GM19468 (cell line): ENCODE data around the gene SLC35B2.

Experiments used
- ATAC-seq: cut with Tn5 transposase; IDR thresholded peaks from one replicate; pipeline ENCODE4 v1.9.1; 2021; ENCODE audit warnings: mild to moderate bottlenecking, moderate library complexity, moderate number of reproducible peaks; ENCODE audit not compliant: unreplicated experiment; ENCODE audit errors: extremely low read depth

The SLC35B2 gene

DNA sequence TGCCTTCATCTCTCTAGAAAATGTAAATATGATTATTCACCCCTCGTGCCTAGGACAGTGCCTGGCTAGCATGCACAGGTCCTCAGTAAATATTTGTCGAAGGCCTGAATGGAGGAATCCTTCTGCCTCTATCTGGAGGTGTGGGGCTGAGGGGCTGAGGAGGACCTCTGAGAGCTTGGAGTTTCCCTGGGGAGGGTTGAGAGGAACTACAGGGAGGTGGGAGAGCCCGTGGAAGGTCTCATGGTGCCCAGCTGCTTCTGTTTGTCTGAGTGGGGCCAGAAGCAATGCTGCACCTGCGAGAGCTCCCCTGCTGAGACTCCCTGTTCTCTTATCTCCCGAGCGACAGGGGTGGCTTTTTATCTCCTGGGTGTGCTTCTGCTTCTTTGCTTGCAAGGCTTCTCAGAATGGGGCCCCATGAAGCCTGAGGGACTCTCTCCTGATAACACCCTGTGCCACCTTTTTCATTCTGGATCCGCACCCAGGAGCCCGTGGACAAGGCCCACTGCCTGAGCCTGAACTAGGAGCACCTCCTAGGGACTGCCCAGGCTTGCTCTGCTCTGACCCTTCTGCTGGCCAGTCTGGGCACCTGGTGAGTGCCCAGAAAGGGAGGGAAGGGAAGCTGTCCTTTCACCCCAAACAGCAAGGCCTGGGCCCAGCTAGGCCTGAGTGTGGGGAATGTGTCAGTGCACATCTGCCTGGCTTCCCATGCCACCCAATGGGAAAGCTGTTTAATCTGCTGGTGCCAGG lies 31.6 kb downstream of the SLC35B2 start:
- no peak for ATAC-seq

DNA sequence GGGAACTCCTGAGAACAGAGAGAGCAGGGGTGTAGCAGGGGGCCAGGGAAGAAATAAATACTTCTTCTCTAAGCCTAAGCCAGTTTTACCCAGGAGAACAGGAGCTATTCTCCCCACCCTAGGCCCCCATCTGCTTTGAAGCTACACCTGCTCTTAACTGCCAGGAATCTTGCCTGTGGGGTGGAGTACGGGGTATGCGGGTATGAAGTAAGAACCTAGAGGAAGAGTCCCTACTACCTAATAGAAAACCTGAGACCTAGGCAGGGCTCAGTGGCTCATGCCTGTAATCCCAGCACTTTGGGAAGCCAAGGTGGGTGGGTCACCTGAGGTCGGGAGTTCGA lies 32.4 kb downstream of the SLC35B2 start:
- no peak for ATAC-seq

DNA sequence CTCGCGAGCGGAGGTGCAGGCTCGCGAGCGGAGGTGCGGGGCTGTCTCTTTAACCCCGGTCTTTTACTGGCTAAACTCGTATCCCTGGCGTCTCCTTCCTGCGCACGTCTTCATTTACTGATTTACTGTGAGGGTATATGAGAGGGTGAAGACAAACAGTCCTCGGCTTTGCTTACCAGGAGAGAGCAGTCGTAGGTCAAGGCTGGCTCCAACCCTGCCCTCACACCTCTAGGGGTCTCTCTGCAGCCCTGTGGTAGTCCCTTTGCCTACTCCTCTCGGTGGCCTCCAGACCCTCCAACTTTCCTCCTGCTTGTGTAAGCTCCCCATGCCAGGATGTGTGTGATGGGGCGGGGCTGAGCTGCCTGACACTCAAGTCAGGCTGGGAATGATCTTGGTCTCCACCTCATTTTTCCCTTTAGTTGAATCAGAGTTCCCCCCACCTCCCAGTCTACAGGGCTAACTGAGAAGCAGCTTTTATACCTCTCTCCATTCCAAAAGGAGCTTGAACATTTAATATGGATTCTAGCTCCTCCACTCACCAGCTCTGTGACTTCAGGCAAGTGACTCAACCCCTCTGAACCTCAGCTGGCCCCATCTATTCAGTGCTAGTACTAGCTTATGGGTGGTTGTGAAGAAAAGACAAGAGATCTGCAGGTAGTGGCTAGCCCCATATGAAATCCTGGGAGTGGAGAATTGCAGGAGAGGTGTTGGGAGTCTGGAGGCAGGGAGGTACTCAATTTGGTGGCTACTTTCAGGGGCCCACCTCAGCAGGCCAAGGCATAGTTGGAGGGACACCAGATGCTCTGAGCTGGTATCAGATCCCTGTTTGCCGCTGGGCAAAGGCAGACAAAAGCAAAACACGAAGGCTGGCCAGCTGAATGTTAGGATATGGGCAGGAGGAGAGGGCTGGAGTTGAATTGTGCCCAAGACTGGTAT lies 33.0 kb downstream of the SLC35B2 start:
- ATAC-seq, result no peak

DNA sequence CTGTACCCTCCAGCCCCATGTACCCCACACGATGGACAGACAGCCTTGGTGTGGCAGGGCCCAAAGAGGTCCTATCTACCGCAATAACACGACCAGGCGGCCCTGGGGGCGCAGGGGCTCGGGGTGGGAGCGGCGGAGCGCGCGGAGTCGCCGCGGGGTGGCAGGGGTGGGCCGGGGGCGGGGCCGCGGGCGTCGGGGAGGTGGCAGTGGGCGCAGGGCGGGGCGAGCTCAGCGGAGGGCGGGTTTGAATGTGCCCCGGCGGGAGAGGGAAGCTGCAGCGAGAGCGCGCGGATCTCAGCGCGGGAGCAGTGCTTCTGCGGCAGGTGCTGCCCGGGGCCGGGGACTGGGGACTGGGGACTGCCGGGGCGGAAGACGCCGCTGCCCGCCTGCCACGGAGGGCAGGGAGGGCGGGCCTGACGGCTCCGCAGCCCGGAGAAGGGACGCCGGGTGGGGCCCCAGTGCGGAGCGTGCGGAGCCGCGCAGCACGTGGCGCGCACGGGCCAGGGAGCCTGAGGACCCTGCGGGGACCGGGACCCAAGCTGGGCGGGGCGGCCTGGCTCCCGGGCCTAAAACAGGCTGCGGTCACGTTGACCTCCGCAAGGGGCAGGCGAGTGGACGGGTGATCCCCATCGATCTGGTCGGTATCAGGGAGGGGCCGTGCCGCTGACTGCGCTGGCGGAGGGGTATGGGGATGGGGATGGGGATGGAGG lies 33.9 kb downstream of the SLC35B2 start, which contains the start of gene SLC29A1:
Gene SLC29A1 (plus strand): TSS at position 277 of the 710 bp plus-strand sequence. CDS start 3,719 bp downstream, outside the sequence.
- peak; percentile 35 for ATAC-seq

DNA sequence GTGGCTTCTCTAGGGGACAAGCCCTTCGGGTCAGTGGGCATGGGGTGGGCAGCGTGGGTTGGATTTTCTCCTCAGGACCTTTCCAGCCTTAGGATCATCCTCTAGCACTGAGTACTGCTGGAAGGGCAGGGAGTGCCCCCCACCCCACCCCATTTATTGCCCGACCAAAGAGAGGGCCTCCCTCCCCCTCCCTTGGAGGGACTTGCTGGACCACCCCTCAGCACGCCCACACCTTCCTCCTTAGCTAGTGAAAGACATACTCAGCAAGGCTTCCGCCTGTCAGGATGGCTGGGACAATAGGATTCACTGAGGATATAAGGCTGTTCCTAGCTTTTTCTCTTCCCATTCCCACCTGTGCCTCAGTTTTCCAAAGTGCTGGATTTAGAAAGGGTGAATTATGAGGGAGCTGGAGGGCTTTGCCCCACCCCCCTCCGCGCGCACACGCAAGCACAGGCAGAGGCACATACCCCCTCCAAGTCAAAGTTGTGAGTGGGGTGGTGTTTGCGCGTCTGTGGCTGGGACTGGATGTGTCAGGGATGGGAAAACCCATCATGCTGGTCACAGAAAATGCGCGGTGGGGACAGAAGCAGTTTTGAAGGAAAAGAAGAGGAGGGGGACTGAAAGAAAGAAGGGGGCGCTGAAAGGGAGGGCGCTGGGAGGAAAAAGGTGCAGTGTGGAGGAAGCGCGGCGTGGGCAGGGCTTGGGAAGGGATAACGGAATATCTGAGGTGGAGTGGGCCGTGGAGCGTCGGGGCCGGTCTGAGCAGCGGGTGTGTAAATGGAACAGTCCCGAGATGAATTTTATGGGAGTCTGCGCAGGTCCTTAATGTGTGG lies 34.6 kb downstream of the SLC35B2 start:
- no peak for ATAC-seq

DNA sequence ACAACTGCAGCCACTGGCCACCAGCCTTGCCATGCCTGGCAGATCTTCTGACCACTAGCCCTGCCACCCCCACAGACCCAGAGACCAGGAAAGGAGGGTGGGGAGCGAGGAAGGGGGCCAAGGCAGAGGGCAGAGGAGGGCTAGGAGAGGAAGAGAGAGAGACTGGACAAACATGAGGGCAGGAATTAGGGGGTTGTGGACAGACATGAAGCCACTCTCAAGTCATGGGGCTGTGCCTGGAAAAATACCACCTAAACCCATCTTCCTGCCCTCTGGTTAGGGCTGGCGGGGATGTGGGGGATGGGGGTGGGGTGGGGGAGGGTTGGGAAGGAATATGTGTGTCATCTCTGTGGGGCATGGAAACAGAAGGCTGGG lies 35.4 kb downstream of the SLC35B2 start:
- ATAC-seq, result no peak

DNA sequence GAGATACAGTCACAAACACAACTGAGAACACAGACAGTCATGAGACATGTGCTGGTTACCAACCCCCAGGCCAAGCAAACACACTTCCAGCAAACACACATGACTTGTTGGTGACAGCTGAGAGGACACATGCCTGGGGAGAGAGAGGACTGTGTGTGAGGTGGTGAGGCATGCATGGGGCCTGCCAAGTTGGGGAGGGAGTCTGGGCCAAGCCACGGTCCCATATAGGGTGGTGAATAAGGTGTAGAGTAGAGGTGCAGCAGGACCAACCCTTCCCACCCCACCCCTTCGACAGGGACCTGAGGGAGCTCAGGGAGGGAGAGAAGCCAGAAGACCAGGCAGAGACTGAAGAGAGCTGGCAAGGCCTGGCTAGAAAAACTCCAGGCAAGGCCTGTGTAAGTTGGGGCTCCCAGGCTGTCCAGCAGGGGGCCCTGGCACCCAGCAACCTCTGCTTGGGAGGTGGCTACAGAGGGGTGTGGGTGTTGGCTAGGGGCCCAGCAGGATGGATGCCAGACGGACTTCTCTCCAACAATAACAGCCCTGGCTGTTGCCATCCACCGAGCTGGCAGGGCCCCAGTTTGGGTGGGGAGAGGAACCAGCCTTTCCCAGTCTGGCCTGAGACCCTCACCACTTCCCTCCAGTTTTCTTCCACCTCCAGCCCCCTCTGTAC lies 35.9 kb downstream of the SLC35B2 start:
- ATAC-seq, result no peak

DNA sequence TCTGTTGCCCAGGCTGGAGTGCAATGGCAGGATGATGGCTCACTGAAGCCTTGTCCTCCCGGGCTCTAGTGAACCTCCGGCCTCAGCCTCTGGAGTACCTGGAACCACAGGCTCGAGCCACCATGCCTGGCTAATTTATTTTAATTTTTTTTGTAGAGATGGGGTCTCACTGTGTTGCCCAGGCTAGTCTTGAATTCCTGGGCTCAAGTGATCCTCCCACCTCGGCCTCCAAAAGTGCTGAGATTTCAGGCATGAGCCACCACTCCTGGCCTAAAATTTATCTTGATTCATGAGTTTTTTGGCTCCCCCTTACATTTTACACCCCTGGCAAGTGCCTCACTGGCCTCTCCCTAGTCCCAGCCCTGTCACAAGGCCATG lies 36.4 kb downstream of the SLC35B2 start:
- no peak for ATAC-seq

DNA sequence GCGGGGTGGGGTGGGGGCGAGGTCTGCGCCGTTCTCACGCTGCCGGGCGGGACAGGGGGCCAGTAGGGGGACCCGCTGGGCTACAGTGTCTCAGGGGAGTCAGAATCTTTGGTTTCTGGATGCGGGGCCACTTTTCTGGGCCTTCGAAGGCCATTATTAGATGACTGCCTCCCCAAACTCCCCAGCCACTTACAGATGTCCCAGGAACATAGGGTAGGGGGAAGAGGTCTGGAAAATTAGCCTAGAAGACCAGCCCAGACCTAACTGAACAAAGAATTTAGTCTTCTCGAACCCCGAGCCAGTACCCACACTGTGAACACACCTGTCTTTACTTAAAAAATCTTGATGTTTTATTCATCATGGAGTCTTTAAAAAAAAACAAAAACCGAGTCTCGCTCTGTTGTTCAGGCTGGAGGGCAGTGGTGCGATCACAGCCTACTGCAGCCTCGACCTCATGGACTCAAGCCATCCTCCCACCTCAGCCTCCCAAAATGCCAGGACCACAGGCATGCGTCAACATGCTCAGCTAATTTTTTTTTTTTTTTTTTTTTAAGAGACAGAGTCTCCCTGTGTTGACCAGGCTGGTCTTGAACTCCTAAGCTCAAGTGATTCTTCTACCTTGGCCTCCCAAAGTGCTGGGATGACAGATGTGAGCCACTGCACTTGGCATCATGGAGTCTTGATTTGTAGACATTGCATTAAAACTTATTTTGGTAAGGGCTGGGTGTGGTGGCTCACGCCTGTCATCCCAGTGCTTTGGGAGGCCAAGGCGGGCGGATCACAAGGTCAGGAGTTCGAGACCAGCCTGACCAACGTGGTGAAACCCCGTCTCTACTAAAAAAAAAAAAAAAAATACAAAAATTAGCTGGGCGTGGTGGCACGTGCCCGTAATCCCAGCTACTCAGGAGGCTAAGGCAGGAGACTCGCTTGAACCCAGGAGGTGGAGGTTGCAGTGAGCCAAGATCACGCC lies 37.2 kb downstream of the SLC35B2 start:
- no peak for ATAC-seq

DNA sequence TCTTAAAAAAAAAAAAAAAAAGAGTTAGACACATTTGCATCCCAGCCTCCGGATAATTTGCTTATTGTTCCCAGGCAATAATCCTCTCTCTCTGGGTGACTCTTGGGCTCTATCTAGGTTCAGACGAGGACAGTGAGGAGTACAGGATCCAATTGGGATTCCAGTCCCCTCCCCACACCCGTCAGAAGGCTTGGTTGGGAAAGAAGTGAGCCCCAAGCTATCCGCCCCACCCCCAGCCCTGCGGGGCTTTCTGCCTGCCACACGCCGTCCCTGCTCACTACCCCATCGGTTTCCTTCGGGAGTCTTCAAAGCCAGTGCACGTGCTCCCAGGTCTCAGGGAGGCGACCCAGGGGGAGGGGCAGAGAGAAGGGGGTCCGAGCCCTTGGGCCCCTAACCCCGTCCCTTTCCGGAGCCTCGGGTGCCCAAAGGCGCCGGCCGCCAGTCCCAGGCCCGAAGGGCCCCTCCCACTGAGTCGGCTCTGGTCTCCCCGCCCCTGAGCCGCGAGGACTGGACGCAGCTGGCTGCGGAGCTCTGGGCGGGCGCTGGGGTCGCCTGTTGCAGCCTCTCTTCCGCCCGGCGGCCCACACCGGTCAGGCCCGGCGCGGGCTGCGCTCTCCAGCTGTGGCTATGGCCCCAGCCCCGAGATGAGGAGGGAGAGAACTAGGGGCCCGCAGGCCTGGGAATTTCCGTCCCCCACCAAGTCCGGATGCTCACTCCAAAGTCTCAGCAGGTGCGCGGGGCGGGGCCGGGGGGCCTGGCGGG lies 38.1 kb downstream of the SLC35B2 start:
- peak; percentile 34 for ATAC-seq

DNA sequence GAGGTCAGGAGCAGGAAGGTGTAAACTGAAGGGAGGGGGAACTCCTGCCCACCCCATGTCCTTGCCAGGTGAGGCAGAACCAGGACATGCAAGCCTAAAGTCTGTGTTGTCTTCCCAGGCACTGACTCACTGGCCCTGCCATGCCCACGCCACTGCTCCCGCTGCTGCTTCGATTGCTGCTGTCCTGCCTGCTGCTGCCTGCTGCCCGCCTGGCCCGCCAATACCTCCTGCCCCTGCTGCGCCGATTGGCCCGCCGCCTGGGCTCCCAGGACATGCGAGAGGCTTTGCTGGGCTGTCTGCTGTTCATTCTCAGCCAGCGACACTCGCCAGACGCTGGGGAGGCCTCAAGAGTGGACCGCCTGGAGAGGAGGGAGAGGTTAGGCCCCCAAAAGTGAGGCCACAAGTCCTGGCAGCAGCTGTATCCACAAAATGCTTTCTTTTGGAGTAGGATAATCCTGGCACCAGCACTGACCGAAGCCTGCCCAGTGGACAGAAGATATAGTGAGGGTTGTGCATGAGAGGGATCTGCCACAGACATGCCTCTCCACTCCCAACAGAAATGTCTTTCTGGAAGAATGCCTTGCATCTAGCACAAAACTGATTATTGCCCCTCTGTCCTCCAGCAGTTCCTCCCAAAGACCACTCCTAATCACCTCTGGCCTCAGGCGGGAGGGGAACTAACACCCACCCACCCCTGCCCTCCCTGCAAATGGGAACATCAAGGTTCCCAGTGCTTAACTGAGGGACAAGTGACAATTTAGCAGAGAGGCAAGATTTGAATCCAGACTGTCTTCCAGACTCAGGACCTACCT lies 39.8 kb downstream of the SLC35B2 start:
- no peak for ATAC-seq

DNA sequence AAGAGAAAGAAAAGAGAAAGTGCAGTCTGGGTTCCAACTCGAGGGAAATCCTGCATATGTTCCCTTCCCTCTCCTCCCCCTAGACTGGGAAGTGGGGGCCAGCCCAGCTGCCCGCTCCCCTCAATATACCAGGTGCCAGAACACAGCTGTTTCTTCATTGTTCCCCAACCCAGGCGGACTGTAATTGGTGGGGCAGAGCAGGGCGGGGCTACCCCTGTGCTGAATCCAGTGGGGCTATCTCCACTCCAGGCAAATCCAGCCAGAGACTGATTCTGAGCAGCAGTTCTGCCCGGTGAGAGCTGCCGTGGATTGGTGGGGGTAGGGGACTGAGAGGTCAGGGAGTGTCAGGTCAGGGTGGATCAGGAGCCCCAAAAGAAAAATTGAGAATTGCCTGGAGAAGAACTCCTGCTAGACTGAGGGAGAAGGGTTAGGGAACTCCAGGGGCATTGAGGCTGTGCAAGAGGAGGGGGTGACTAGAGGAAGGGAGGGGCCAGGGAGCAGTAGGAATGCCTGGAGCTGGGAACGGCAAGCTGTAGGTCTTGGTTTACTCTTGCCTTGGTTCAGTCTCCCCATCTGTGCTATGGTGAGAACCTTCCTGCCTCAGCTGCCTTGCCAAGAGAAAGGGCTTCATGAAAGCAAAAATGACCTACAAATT lies 40.5 kb downstream of the SLC35B2 start, which contains the start of gene MYMX:
Gene MYMX (plus strand): TSS at position 250 of the 655 bp plus-strand sequence. CDS start 546 bp downstream, outside the sequence.
- no peak for ATAC-seq

DNA sequence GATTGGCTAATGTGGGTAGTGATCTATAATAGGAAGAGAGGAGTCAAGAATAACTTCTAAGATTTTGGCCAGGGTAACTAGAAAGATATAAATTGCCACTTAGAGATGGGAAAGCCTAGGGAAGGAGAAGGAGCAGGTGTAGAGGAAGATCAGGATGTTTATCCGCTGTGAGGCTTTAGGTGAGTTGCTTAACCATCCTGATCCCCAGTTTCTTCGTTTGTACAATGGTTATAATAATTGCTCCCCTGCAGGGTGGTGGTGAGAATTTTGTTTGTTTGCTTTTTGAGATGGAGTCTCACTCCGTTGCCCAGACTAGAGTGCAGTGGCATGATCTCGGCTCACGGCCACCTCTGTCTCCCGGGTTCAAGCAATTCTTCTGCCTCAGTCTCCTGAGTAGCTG lies 43.0 kb downstream of the SLC35B2 start:
- no peak for ATAC-seq

DNA sequence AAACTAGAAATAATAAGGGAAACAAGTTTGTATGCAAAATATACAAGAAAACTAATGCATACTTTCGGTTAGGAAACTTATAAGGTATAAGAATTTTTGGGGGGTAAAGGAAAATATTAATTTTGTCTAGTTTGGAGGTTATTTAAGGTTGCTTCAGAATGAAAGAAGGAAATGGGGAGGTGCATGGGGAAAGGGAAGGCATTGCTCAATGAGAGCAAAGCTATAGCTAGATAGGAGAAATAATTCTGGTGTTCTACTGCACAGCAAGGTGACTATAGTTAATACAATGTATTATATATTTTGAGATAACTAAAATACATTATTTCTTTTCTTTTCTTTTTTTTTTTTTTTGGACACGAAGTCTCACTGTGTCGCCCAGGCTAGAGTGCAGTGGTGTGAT lies 46.0 kb downstream of the SLC35B2 start:
- ATAC-seq, result no peak

DNA sequence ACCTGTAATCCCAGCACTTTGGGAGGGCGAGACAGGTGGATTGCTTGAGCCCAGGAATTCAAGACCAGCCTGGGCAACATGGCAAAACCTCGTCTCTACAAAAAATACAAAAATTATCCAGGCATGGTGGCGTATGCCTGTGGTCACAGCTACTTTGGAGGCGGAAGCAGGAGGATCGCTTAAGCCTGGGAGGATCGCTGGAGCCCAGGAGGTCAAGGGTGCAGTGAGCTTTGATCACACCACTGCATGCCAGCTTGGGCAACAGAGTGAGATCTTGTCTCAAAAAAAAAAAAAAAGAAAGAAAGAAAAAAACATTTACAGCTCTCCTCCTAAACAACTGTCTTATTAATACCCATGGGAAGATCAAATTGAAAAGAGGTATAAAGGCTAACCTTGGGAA lies 49.4 kb downstream of the SLC35B2 start:
- no peak for ATAC-seq
